ENCODE data around the gene GBX1. TPM values are rescaled to one million over a fixed set of nuclear protein-coding genes. Genes with fewer than 3 reads are reported as not detected.

Gene GBX1
- polyA plus RNA-seq, 4 donors = 0.13 to 0.24 (median 0.22) TPM; not detected in 1

DNA sequence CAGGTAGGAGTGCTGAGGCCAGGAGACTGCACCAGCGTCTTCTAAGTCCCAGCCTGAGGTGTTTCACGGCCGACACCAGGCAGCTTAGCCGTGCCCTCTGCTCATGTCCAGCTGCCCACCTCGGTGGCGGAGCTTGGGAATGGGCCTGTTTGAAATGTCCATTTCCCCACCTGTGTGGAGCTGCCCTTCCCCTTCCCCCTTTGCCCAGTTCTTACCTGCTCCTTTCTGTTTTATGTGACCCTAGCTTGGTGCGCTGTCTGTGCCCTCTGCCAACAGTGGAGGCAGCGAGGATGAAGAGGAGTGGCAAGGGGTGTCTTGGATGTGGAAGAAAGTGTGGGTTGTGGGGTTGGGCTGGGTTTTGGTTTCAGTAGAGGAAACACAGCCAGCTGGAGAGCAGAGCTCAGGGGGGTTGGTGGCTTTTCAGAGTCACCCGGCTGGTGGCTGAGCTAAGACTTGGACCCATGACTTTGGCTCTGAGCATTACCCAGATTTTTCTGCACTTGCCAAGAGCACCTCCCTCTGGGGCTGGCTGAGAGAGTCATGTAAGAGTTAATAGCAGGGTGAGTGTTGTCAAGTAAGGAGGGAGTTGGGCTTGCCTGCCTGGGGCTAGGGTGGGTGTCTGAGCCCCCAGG lies 37.4 kb downstream of the GBX1 start:
- DNase-seq (ENCODE audit: low read depth in 4 of 4, low spot score in 3 of 4) = no peak

DNA sequence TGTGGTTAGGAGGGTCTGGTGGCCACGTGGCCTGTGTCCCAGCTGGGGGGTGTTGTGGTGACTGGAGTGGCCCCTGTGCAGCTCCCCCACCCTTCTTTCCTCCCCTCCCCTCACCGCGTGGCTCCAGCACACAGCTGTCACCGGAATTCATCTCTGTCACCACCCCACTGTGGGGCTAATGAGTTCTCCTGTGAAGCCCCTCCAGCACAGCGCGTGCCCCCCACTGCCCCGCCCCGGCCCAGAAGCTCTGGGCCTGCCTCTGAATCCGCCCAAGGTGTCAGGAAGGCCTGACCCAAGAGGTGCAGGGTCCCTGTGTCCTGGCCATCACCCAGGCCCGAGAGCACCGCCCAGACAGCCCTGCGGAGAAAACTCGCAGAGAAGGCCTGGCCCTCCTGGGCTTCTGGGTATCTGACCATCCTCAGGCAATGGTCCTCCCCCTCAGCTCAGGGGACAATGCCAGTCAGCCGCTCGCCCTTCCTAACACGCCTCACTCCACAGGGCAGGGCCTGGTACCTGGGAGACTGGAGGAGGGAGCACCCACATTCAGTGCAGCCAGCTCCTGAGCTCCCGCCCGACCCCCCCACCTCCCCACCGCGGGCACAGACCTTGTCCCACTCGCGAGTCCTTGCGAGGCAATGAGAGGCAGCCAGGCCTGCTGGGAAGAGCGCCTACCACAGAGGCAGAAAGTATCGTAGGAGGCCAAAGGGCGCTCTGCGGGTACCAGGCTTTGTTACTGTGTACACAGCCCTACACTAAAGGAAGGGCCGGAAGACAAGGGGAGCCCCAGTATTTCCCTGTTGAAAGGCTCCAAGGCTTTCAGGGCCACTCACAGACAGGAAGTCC lies 38.2 kb downstream of the GBX1 start:
- no peak for DNase-seq (ENCODE audit: low read depth in 4 of 4, low spot score in 3 of 4)

DNA sequence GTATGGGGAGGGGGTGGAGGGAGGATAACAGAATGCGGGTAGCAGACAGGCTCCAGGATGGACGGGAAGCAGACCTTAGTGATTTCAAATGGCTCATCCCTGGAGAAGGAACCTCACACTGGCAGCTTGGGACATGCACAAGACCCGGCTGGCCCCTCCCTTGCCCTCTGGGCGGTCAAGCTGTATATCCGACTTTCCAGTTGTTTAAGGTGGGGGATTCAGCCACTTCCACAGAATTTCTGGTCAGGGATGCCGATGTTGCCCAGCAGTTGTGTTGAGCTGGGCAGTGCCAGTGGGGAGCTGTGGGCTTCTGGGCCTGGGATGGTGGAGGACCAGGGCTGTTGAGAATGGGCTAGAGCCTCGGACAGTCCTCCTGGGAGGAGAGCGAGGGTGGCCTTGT lies 38.8 kb downstream of the GBX1 start:
- no peak for DNase-seq (ENCODE audit: low read depth in 4 of 4, low spot score in 3 of 4)

DNA sequence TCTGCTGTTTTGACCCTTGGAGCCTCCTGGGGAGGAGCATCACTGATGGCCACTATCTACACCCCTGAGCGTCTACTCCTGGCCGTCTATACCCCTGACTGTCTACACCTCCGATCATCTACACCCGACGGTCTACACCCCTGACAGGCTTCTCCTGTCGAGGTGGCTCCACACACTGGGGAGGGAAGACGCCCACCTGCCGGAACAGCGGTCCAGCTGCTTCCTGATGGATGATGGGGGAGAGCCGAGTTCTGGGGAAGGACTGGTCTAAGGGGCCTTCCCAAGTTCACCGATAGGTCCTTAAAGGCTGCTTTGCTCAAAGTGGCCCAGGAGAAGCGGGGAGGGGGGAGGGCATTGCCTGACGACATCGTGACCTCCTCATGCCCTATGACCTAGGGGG lies 39.4 kb downstream of the GBX1 start:
- no peak for DNase-seq (ENCODE audit: low read depth in 4 of 4, low spot score in 3 of 4)

DNA sequence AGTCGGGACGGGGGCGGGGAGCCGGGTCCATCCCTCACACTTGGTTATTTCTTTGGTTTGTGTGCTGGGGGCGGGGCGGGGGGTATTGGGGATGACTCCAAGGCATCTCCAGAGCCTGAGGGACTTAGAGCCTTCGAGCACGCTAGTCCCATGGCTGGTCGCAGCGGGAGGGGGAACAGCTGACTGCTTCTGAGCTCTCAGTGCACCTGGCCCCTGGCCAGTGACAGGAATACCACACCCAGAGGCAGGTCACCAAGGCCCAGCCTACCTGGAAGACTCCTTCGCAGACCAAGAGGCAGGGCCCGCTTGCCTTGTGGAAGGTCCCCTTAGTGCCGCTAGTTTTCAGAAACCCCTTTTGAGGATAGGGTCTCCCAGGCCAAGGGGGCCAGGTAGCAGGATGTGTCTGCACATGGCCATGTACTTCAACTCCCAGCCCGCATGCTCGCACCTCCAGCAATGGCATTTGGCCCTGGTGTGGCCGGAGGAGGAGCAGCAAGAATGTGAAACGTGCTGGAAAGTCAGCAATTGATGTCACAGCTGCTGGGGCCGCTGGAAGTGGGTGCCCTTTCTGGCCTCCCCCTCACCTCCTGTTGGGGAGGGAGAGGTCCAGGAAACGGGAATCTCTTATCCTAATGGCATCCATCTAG lies 40.9 kb downstream of the GBX1 start:
- no peak for DNase-seq (ENCODE audit: low read depth in 4 of 4, low spot score in 3 of 4)

DNA sequence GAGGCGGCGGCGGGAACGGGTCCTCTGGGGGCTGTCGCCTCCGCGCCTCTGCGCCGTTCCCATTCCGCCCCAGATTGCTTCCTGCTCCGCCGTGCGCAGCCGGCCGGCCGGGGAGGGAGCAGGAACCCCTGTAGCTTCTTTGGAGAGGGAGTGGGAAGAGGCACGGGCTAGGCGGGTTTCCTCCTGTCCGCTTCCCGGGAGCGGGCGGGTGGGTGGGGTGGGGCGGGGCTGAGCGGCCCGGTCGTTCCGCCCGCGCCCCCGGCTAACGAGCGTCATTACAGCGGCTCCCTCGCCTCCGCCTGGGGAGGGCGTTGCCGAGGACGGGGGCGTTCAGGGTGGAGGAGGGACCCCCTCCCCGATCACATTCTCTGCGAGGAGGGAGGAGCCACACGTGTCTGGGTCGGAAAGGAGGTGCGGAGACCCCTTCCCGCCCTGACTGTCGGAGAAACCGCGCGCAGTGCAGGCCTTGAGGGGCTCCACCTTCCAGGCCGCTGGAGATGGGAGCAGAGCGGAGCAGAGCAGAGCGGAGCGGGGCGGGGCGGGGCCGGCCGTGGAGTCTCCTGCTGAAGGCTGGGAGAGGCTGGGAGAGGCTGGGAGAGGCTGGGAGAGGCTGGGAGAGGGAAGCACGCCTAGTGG lies 41.5 kb downstream of the GBX1 start:
- DNase-seq (ENCODE audit: low read depth in 4 of 4, low spot score in 3 of 4) = no peak

DNA sequence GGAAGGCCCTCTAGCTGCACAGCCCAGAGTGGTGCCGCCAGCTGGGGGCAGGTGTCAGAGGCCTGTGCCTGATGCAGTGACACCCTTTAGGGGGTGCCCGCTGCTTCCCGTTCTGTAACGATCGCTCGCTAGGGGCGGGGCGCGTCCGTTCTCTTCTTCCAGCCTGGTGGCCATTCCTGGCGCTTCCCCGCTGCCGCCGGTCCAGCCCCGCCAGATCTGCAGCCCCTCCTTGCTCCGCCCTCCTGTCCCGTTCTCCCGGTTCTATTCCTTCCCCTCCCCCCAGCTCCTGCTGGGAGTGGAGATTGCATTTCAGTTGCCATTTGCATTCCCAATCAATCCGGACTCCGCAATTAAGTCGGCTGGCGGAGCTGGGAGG lies 42.0 kb downstream of the GBX1 start:
- DNase-seq (ENCODE audit: low read depth in 4 of 4, low spot score in 3 of 4) = no peak

DNA sequence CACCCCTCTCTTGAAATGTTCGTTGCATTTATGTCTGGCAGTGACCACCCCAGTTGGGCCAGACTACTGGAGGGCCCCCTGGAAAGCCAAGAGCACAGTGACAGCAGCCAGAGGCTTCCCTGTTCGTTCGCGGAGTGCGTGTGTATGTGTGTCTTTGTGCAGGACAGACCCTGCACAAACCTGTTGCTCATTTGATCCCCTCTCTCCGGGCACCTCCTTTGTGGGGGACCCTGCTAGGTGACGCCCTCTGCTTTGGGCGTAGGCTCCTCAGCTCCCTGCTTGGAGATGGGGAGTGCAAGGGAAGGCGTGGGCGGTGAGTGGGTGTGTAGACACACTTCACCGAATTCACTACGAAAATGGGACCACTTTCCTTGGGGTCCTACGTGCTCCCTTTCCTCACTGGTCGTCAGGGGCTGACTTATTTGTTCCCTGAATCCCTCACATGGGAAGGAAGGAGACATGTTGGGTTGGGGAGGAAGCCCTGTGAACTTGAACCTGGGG lies 42.5 kb downstream of the GBX1 start:
- DNase-seq (ENCODE audit: low read depth in 4 of 4, low spot score in 3 of 4) = no peak

DNA sequence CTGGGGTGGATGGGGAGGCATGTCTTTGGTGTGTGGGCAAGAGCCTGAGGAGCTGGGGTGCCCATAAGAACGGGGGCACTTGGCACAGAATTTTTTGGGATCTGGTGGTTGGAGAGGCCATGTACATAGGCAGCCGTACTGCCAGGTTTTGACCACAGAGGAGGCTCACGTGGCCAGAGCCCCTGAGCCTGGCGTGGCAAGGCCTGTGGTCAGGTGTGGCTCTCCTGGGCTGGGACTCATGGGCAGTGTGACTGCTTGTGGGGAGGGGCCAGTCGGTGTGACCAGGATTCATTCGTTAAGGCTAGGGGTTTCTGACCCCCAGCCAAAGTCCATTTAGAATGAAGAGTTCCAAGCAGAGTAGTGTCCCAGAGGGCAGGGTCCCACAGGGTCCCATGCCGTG lies 43.0 kb downstream of the GBX1 start:
- no peak for DNase-seq (ENCODE audit: low read depth in 4 of 4, low spot score in 3 of 4)

DNA sequence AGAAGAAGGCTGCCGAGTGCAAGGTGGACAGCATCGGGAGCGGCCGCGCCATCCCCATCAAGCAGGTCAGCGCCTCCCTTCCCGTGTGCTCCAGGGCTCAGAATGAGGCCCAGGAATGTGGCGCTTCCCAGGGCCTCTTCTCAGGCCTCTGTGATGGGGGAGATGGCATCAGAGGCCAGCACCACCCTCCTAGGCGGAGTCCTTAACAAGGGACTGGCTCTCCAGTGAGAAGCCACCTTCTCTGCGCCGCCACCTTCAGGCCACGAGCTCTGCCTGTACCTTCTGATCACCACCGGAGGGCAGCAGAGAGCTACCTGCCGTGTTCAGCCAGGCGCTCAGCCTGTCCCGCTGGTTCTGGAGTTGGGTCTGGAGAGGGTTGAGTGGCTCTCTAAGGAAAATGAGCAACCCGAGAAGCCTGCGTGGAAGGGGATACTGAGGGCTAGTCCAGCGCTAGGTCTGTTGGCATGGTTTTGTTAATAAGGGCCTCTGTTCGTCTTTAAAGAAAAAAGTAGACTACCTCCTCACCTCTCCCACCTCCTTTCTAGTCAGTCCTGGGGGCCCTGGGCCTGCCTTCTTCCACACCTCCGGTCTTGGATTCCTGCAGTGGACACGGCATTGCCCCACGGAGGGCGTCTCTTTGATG lies 43.6 kb downstream of the GBX1 start:
- DNase-seq (ENCODE audit: low read depth in 4 of 4, low spot score in 3 of 4) = peak in 3 of 4 donors; percentile 73 to 84 (median 74)

DNA sequence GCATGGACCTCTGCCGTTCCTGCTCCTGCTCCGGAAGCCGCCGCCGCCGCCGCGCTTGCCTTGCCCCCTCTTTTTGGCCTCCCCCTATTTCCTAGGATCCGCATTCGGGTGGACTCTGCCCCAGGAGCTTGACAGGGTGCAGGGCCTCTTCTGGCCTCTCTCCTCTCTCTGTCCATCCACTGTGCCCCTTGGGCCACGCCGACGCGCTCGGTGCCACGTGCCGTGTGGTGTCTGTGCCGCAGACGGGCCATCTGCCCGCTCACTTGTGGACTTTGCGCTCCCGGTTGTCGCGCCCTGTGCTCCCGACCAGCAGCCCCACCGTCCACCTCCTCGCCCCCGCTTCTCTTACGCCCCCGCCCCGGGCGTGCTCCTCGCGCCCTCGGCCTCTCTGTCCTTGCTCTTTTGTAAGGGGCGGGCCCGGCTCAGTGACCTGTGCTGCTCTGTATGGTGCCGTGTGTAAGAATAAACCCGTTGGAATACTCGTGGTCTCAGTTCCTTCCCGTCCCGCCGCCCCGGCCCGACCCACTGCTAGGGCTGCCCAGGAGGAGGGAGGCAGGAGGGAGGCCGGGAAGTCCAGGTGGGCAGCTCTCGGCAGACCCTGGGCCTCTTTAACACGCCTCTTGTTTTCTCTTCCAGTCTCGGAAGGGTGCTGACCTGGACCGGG lies 44.2 kb downstream of the GBX1 start:
- DNase-seq (ENCODE audit: low read depth in 4 of 4, low spot score in 3 of 4) = no peak

DNA sequence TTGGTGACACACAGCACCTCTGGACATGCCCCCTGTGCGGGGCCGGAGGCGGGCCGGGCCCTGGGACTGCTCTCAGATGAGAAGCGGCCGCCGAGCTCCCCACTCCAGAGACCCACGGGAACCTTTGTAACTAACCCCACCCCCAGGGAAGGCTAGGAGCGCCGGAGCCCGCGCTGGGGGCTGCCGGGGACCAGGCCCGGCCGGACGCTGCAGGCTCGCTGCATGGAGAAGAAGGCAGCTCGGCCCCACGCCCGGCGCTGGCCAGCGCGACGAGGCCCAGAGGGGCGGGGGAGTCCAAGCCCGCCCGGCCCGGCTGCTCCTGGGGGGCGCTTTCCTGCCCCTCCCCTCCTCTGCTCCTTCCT lies 44.7 kb downstream of the GBX1 start:
- no peak for DNase-seq (ENCODE audit: low read depth in 4 of 4, low spot score in 3 of 4)

DNA sequence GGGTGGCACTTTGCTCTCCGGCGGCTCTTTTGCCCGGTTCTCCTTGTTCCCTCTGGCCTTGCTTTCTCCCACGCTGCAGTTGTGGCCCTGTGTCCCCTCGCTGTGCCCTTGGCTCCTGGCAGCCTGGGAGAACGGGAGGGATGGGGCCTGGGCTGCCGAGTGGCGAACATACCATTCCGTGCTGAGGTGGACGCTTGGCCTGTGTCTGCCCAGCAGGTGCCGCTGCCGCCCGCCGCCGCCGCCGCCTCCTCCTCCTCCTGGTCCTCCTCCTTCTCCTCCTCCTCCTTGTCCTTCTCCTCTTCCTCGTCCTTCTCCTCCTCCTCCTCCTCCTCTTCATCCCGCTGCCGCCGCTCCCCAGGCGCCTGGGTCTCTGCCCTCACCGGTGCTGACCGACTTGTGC lies 45.2 kb downstream of the GBX1 start:
- DNase-seq (ENCODE audit: low read depth in 4 of 4, low spot score in 3 of 4) = no peak

DNA sequence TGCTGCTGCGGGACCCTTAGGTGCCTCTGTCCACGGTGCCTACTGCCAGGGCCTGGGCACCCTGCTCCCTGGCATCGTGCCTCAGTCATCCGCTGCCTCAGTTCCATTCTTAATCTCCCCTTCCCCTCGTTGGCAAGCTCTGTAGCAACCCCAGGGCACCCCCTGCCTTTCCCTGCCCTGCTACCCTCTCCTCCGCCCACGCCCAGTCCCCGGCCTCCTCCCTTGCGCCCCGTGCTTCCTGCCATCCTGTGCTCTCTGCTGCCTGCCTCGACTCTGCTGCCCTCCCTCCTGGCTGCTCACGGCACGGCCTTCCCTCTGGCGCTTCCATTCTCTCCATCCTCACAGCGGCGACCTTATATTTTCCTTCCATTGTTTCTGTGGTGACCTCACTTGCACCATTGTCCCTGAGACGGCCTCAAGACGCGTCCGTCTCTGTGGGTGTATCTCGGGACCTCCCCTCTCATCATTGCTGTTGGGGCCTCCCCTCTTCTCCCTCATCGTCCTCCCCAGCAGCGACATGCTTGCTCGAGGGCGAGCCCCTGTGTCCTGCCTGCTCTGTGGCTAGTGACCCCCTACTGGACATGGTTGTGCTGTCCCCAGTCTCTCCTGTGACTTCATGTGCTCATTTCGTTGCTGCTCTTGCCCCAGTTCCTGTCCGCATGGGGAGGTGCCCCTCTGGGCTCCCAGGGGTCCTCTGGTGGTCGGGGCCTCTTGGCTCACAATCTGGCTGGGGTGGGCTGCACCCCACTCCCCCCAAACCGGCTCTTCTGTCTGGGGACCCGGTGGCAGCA lies 45.9 kb downstream of the GBX1 start:
- DNase-seq (ENCODE audit: low read depth in 4 of 4, low spot score in 3 of 4) = no peak

DNA sequence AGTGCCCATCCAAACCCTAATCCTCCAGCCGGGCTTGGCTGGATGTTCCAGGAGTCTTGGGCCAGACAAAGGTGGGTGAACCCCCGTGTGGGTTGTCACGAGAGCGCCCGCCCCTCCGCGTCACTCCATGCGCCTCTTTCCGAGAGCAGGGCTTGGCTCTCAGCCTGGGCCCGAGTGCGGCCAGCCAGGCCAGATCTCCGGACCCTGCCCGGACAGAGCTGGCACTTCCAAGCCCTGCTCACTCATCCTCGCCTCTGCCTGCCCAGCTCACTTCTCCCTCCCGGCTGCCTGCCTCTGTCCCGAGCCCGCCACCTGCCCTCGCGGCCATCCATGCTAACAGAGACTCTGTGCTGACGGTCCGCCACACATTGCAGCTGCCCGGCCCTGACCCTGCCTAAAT lies 46.6 kb downstream of the GBX1 start:
- DNase-seq (ENCODE audit: low read depth in 4 of 4, low spot score in 3 of 4) = no peak

DNA sequence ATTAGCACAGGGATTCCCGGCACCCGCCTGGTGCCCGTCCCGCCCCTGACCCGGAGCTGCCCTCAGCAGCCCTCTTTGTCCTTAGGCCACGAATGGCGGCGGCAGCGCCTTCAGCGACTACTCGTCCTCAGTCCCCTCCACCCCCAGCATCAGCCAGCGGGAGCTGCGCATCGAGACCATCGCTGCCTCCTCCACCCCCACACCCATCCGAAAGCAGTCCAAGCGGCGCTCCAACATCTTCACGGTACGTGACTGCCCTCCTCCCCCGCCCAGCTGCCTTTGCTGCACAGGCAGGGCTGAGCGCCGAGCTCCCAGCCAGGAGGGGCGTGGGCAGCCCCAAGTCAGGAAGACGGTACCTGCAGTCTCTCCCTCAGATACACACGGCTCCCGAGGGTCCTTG lies 47.6 kb downstream of the GBX1 start:
- DNase-seq (ENCODE audit: low read depth in 4 of 4, low spot score in 3 of 4) = no peak

DNA sequence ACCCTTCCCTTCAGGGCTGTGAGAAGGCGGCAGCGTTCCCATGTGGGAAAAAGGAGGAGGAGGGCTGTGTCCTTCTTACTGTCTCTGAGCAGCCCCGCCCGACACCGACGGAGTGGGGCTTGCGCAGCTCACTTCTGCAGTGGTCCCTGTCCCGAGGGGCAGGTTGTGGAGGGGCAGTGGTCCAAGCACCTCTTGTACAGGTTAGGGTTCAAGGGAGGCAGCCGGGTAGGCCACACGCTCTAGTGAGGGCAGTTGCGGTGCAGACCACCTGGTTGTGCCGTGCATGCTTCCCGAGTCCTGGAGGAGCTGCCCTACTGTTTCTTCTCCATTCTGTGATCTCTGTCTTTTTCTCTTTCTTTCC lies 48.5 kb downstream of the GBX1 start:
- DNase-seq (ENCODE audit: low read depth in 4 of 4, low spot score in 3 of 4) = no peak

DNA sequence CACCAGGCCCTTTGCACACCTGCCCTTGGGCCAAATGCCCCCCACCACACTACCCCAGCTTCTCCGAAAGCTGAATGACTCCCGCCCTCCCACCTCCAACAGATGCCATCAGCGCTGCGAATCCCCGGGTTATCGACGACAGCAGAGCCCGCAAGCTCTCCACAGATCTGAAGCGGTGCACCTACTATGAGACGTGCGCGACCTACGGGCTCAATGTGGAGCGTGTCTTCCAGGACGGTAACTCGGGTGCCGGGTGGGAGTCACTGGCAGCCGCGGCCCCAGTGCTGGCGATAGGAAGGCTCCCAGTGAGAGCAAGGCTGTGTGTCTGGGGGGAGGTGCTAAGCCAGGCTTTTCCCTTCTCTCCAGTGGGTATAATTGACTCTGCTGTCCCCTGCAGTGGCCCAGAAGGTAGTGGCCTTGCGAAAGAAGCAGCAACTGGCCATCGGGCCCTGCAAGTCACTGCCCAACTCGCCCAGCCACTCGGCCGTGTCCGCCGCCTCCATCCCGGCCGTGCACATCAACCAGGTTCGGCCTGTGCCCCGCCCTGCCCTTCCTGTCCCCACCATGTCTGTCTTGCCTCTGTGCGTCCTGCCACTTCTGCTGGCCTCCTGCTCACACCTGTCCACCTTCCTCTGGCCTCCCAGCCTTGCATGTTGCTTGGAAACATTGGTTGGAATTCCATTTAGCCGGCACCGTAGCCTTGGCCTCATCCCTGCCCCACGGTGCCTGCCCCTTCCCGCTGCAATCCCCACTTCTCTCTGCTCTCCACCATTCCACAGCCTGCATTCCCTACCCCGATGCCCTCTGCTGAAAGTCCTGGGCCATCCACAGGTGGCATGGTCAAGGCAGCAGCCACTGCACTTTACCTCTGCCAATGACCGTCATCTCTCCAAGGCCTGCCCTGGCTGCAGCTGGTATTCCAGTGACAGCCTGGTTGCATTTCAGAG lies 49.1 kb downstream of the GBX1 start:
- no peak for DNase-seq (ENCODE audit: low read depth in 4 of 4, low spot score in 3 of 4)

Measured in right renal pelvis (tissue), 4 donors.